ENCODE measurements around the gene MBNL1.

The MBNL1 gene

DNA sequence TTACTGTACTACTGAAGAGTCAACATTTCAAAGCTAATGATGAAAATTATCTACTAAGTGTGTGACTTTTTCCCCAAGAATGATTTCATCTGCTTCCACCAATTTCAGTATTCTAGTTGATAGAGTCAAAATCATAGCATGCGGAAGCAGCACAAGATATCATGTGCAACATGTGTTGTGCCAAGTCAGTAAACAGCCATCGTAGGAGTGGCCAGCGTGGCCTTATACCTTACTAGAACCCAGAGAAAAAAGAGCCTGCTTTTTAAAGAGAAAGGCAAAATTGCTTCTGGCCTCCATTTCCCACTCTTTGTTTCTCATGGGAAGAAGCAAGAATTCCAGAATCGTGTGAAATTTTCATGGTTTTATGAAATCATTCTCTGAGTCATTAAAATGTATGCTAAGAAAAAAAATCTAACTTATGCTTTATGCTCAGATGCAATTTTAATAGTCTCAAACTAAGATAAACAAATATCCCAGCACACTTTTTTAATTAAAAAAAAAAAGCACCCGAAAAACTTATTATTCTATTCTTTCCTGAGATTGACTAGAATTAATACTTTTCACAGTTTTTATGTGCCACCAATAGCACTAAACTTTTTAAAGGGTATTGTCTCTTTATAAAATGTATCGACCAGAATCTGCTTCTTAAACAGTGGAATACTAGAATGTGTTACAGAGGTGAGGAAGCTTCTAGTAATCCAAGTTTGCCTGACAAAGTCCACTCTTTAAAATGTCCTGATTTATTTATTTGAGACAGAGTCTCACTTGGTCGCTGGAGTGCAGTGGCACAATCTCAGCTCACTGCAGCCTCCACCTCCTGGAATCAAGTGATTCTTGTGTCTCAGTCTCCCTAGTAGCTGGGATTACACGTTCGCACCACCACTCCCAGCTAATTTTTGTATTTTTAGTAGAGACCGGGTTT lies 87.3 kb downstream of the MBNL1 start:
- Histone ChIP-seq H3K9me3 (no peaks in the 10 kb centered on the region), H3K4me3 (no peak overlapping the region), H3K4me1 (peaks cover 0 to 97% (median 36%) of the 10 kb centered on the region in 4 donors), H3K27ac (peak overlapping the region; percentile 32 to 42), H3K36me3 (no peaks in the 10 kb centered on the region), H3K27me3 (no peaks in the 10 kb centered on the region)
- intact Hi-C loops (cut with DNase I; ENCODE audit: low total_unique reads): no loop called here
- DNase-seq: no peak
- TF ChIP-seq, protein P1, sequence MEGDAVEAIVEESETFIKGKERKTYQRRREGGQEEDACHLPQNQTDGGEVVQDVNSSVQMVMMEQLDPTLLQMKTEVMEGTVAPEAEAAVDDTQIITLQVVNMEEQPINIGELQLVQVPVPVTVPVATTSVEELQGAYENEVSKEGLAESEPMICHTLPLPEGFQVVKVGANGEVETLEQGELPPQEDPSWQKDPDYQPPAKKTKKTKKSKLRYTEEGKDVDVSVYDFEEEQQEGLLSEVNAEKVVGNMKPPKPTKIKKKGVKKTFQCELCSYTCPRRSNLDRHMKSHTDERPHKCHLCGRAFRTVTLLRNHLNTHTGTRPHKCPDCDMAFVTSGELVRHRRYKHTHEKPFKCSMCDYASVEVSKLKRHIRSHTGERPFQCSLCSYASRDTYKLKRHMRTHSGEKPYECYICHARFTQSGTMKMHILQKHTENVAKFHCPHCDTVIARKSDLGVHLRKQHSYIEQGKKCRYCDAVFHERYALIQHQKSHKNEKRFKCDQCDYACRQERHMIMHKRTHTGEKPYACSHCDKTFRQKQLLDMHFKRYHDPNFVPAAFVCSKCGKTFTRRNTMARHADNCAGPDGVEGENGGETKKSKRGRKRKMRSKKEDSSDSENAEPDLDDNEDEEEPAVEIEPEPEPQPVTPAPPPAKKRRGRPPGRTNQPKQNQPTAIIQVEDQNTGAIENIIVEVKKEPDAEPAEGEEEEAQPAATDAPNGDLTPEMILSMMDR (IDR thresholded peaks at IDR 0.05): no peak

DNA sequence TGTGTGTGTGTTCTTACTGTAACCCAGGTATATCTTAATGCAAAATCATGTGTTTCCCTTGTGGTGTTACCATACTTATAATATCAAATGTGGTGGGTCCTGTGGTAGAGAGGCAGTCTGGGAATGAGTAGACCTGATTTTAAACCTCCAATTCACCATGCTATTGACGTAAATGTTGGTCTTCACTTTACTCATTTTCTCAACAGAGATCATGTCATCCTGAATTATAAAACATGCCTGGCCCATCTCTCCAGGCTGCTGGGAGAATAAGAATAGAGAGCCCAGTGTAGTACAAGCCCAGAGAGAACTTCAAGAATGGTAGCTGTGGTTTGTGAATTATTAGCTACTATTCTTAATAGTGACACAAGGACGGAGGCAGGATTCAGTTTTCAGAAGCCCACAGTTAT lies 88.1 kb downstream of the MBNL1 start:
- peak overlapping the region; percentile 32 to 42 for H3K27ac ChIP-seq
- no peak for DNase-seq
- TF ChIP-seq, protein P1 (IDR thresholded peaks at IDR 0.05): no peak

DNA sequence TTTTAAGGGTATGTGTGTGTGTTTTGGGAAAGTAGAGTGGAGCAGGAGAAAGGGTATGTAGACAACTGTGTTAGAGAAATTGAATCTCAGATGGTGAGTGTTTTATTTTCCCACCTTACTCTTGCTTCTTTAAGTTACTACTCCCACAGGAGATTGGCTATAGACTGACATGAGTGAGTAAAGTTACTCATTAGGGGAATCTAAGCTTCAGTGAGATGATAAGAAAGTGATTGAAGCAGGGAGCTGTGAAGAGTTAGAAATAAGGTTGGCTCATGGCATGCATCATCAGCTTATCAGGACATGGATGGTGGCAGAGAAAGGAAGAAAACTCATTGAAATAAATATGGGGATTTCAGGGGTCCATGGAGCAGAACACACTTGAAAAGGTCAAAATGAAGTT lies 88.9 kb downstream of the MBNL1 start:
- intact Hi-C loops (cut with DNase I; ENCODE audit: low total_unique reads): no loop called here
- Histone ChIP-seq H3K9me3 (no peaks in the 10 kb centered on the region), H3K4me3 (no peak overlapping the region), H3K4me1 (peaks cover 0 to 97% (median 36%) of the 10 kb centered on the region in 4 donors), H3K36me3 (no peaks in the 10 kb centered on the region), H3K27ac (peak overlapping the region; percentile 10 to 42), H3K27me3 (no peaks in the 10 kb centered on the region)
- no peak for DNase-seq
- TF ChIP-seq, protein P1 (IDR thresholded peaks at IDR 0.05): no peak

More for the DNA sequence above, 88.1 kb downstream of the MBNL1 start:
- Histone ChIP-seq H3K27me3 (no peaks in the 10 kb centered on the region), H3K4me3 (no peak overlapping the region), H3K4me1 (peaks cover 0 to 97% (median 33%) of the 10 kb centered on the region in 4 donors), H3K9me3 (no peaks in the 10 kb centered on the region), H3K36me3 (no peaks in the 10 kb centered on the region)
- intact Hi-C loops (cut with DNase I; ENCODE audit: low total_unique reads): no loop called here

DNA sequence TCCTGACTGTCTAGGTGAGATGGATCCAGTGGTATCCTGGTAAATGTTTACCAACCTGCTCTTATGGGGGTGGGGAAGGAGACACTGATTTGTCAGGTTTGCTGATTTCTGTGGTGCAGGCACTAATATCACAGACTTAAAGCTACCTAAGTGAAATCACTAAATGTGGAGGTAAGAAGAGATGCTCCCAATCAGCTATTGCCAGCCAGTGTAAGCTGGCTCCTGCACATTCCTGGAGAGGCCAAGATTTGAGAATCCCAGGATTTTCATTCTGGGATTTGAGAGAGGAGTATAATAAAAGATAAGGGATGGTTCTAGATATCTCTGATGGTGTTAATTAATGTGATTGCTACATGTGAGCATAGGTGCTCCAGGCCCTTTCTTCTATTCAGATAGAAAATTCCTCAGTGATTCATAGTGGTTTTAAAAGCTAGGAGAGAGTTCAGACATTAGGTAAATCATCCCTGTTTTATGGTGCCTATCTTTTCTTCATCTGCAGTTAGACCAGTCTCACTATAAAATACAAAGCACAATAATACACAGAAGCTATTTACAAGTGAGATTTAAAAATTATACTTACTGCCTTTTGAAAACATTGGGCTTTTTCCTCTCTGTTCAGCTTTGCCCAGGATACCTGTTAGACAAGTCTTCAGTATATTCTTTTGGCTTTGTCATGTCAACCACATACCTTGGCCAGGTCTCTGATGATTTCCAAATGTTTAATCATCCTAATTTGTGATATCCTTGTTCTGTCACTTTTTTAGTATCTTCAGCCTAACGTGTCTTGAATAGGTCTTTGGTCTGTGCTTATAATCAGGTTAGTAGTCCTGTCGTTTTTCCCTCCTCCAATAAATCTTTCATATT lies 90.9 kb downstream of the MBNL1 start:
- Histone ChIP-seq H3K27ac (peak overlapping the region; percentile 8 to 47), H3K9me3 (no peaks in the 10 kb centered on the region), H3K4me1 (peaks cover 0 to 100% (median 35%) of the 10 kb centered on the region in 4 donors), H3K36me3 (no peaks in the 10 kb centered on the region), H3K4me3 (no peak overlapping the region), H3K27me3 (no peaks in the 10 kb centered on the region)
- DNase-seq: no peak
- TF ChIP-seq, protein P1 (IDR thresholded peaks at IDR 0.05): no peak
- intact Hi-C loops (cut with DNase I; ENCODE audit: low total_unique reads): no loop called here

DNA sequence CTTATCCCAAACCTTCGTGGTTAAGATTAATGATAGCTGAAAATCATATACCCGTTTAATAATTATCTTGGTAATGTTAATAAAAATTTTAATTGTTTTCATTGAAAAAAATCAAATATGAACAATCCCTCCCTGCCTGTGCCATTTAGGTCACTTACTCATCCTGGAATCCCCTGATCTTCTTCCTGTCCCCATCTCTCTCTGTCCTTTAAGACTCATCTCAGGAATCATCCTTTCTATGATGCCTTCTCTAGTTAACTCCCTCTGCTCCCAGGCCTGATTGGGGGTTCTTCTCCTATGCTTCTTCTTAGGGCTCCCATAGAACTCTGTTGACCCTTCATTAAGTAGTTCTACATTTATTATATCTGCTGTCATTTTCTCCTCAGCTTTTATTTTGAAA lies 91.6 kb downstream of the MBNL1 start:
- TF ChIP-seq, protein P1 (IDR thresholded peaks at IDR 0.05): no peak
- no peaks in the 10 kb centered on the region for H3K9me3 ChIP-seq
- H3K36me3 ChIP-seq: no peaks in the 10 kb centered on the region
- no peaks in the 10 kb centered on the region for H3K27me3 ChIP-seq
- H3K4me1 ChIP-seq: peaks cover 0 to 100% (median 35%) of the 10 kb centered on the region in 4 donors
- DNase-seq: no peak
- H3K27ac ChIP-seq: peak overlapping the region in 1 of 2 donors; percentile 47
- intact Hi-C loops (cut with DNase I; ENCODE audit: low total_unique reads): no loop called here
- no peak overlapping the region for H3K4me3 ChIP-seq
